Vagina (tissue), 2 donors: ENCODE data around the gene HMX2. TPM values are rescaled to one million over a fixed set of nuclear protein-coding genes. Genes with fewer than 3 reads are reported as not detected.

ENCODE experiments used
- DNase-seq, 2 donors: peaks; one replicate each; pipeline ENCODE4 v3.0.0-alpha.2; 2017; ENCODE audit errors: extremely low spot score in 2 of 2
- H3K27ac ChIP-seq: fragments of 200-600 bp; sonication (generic); one replicate; pipeline ENCODE4 v1.5.1; 2019
- H3K27me3 ChIP-seq: fragments of 200-600 bp; sonication (generic); one replicate; pipeline ENCODE4 v1.5.1; 2019
- H3K36me3 ChIP-seq, 2 donors: fragments of 200-600 bp; sonication (generic); one replicate each; pipeline ENCODE4 v1.5.1; 2017 to 2019
- H3K4me1 ChIP-seq: fragments of 200-600 bp; sonication (generic); one replicate; pipeline ENCODE4 v1.5.1; 2019
- H3K4me3 ChIP-seq, 2 donors: fragments of 200-600 bp; sonication (generic); 1 replicate in 1 of 2; 2 replicates in 1 of 2; pipeline ENCODE4 v1.5.1; 2016 to 2019
- H3K9me3 ChIP-seq: fragments of 200-600 bp; sonication (generic); one replicate; pipeline ENCODE4 v1.5.1; 2019
- POLR2A ChIP-seq, 2 donors: fragments of 450-650 bp; IDR thresholded peaks; one replicate each; pipeline ENCODE4 v1.6.1; 2017; ENCODE audit warnings: antibody characterized with exemption in 2 of 2, mild to moderate bottlenecking in 2 of 2, moderate library complexity in 2 of 2
- POLR2AphosphoS5 ChIP-seq, 2 donors: sonication (generic); formaldehyde crosslinking; IDR thresholded peaks; one replicate each; pipeline ENCODE4 v1.9.0; 2017; ENCODE audit warnings: antibody characterized with exemption in 2 of 2, mild to moderate bottlenecking in 2 of 2, low read depth in 1 of 2; ENCODE audit not compliant: insufficient read depth in 1 of 2
- intact Hi-C: fragments of 100-400 bp; cut with DNase I; formaldehyde crosslinking; loops from one replicate; pipeline ENCODE4 v1.15.1; 2023
- total RNA-seq: library from RNA; depleted of rRNA; stranded (reverse); fragments of >200 nt; gene quantifications from one replicate; pipeline ENCODE4 v1.2.3, GENCODE V29; 2016
- TF ChIP-seq, protein P1 (sequence below), 3 experiments: fragments of 450-650 bp in 2 of 3; fragments of 200-600 bp in 1 of 3; sonication (generic) in 1 of 3; IDR thresholded peaks; one replicate each; pipeline ENCODE4 v1.5.1; 2017 to 2019; ENCODE audit warnings: antibody characterized with exemption in 3 of 3, mild to moderate bottlenecking in 2 of 3, moderate library complexity in 2 of 3

The HMX2 gene
- total RNA-seq, 1 donor from 2014 or later = not detected

DNA sequence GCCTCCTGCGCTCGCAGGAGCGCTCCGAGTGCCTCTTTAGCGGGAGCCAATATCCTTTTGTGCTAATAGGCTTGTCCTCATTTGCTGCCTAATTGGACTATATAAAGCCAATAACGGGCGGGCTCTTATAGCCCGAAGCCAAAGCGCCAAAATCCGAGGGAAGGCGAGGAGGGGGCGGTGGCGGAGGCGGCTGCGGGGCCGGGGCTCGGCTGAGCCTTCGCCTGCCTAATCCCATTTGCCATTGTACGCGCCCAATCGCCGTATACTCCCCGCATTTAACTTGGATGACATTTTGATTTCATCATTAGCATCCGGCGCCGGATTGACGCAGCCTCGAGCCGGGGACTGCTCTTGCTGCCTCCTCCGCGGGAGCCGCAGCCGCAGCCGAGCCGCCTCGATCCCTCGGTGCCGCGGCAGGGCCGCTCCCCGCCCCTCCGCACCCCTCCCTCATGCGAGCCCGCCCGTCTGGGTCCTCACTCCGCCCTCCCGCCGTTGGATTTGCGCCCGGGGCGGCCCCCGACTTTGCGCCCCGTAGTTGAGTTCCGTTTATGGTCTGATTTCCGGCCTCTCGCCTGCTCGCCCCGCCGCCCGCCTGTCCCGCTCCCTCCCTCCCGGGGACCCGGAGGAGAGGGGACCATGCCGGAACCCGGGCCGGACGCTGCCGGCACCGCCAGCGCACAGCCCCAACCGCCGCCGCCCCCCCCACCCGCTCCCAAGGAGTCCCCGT lies 12.4 kb upstream of the HMX2 start, which contains the start of gene HMX3:
Gene HMX3, plus strand, starts transcription at position 556 of the 727 bp plus-strand sequence. Its CDS starts 81 bp downstream, at position 637.
- intact Hi-C loops = no loop called here
- Histone ChIP-seq H3K27me3 (peaks cover 36% of the 10 kb centered on the region), H3K4me1 (peaks cover 54% of the 10 kb centered on the region), H3K9me3 (no peaks in the 10 kb centered on the region), H3K36me3 (no peaks in the 10 kb centered on the region), H3K4me3 (peak within 1 kb of the TSS; percentile 31 to 42), H3K27ac (no peak within 1 kb of the TSS)
- no peak for DNase-seq
- TF ChIP-seq POLR2AphosphoS5 (IDR thresholded peaks at IDR 0.05; ENCODE audit: insufficient read depth in 1 of 2, low read depth in 1 of 2) (no peak), POLR2A (IDR thresholded peaks at IDR 0.05) (no peak)
- TF ChIP-seq, protein P1, sequence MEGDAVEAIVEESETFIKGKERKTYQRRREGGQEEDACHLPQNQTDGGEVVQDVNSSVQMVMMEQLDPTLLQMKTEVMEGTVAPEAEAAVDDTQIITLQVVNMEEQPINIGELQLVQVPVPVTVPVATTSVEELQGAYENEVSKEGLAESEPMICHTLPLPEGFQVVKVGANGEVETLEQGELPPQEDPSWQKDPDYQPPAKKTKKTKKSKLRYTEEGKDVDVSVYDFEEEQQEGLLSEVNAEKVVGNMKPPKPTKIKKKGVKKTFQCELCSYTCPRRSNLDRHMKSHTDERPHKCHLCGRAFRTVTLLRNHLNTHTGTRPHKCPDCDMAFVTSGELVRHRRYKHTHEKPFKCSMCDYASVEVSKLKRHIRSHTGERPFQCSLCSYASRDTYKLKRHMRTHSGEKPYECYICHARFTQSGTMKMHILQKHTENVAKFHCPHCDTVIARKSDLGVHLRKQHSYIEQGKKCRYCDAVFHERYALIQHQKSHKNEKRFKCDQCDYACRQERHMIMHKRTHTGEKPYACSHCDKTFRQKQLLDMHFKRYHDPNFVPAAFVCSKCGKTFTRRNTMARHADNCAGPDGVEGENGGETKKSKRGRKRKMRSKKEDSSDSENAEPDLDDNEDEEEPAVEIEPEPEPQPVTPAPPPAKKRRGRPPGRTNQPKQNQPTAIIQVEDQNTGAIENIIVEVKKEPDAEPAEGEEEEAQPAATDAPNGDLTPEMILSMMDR (IDR thresholded peaks at IDR 0.05) = no peak

DNA sequence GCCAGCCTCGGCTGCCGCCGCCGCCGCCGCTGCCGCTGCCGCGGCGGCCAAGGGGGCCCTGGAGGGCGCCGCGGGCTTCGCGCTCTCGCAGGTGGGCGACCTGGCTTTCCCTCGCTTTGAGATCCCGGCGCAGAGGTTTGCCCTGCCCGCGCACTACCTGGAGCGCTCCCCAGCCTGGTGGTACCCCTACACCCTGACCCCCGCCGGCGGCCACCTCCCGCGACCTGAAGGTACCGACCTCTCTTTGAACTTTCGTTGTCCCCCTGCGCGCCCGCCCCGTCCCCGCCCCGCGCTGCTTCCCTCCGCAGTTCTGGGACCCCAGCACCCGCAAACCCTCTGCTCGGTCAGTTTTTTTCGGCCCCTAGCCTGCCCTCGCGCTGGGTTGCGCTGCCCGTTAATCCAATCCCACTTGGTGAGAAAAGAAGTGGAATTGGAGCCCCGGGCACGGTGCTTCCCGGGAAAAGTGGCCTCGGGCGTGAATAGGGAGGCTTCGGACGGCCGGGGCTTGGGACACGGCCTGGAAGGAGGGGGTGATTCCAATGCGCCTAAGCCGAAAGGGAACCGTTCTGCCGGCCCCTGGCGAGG lies 11.6 kb upstream of the HMX2 start:
- peaks cover 54% of the 10 kb centered on the region for H3K4me1 ChIP-seq
- intact Hi-C loops = no loop called here
- no peak overlapping the region for H3K27ac ChIP-seq
- no peaks in the 10 kb centered on the region for H3K9me3 ChIP-seq
- H3K36me3 ChIP-seq = no peaks in the 10 kb centered on the region
- TF ChIP-seq, protein P1 (IDR thresholded peaks at IDR 0.05) = no peak
- TF ChIP-seq POLR2AphosphoS5 (IDR thresholded peaks at IDR 0.05; ENCODE audit: insufficient read depth in 1 of 2, low read depth in 1 of 2) (no peak), POLR2A (IDR thresholded peaks at IDR 0.05) (no peak)
- H3K4me3 ChIP-seq = peak overlapping the region; percentile 31 to 42
- H3K27me3 ChIP-seq = peaks cover 36% of the 10 kb centered on the region
- no peak for DNase-seq

DNA sequence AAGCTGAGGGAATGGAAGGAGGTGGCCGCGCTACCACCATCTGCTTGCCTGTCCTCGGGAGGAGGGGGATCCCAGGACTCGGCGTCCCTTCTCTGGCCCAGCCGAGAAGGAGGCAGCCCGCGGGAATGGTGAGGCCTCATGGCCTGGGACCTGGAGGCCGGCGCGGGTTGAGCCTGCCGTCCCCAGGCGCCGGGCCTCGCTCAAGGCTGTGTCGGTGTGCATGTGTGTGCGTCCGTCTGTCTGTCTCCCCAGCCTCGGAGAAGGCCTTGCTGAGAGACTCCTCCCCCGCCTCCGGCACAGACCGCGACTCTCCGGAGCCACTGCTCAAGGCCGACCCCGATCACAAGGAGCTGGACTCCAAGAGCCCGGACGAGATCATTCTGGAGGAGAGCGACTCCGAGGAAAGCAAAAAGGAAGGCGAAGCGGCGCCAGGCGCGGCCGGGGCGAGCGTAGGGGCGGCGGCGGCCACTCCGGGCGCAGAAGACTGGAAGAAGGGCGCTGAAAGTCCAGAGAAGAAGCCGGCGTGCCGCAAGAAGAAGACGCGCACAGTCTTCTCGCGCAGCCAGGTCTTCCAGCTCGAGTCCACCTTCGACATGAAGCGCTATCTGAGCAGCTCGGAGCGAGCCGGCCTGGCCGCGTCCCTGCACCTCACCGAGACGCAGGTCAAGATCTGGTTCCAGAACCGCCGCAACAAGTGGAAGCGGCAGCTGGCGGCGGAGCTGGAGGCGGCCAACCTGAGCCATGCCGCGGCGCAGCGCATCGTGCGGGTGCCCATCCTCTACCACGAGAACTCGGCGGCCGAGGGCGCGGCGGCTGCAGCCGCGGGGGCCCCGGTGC lies 10.9 kb upstream of the HMX2 start:
- Histone ChIP-seq H3K4me3 (peak overlapping the region; percentile 11 to 42), H3K4me1 (peaks cover 54% of the 10 kb centered on the region), H3K27me3 (peaks cover 36% of the 10 kb centered on the region), H3K36me3 (no peaks in the 10 kb centered on the region), H3K27ac (no peak overlapping the region), H3K9me3 (no peaks in the 10 kb centered on the region)
- TF ChIP-seq POLR2AphosphoS5 (IDR thresholded peaks at IDR 0.05; ENCODE audit: insufficient read depth in 1 of 2, low read depth in 1 of 2) (no peak), POLR2A (IDR thresholded peaks at IDR 0.05) (no peak)
- TF ChIP-seq, protein P1 (IDR thresholded peaks at IDR 0.05) = no peak
- intact Hi-C loops = no loop called here
- no peak for DNase-seq

DNA sequence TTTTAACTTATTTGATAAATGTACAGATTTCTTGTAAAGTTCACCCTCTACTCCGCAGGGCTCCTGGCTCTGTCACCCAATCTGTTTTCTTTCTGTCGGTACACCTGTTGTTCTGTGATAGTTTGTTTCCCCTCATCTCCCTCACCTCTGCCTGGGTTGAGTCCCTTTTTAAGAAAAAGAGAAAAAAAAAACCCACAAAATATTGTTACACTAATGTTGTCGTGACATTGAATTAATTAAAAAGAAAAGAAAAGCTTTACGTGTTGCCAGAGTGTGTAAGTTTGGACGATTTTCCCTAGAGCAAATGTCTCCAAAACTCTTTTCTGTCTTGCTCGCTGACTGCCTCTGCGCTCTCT lies 8.8 kb upstream of the HMX2 start:
- H3K4me3 ChIP-seq = no peak overlapping the region
- intact Hi-C loops = no loop called here

More for the DNA sequence above, 8.8 kb upstream of the HMX2 start:
- TF ChIP-seq, protein P1 (IDR thresholded peaks at IDR 0.05) = no peak
- no peak for TF ChIP-seq POLR2AphosphoS5 (IDR thresholded peaks at IDR 0.05; ENCODE audit: insufficient read depth in 1 of 2, low read depth in 1 of 2)
- TF ChIP-seq POLR2A (IDR thresholded peaks at IDR 0.05) = no peak
- H3K27me3 ChIP-seq = peaks cover 48% of the 10 kb centered on the region
- no peak overlapping the region for H3K27ac ChIP-seq
- no peaks in the 10 kb centered on the region for H3K36me3 ChIP-seq
- H3K9me3 ChIP-seq = no peaks in the 10 kb centered on the region
- no peak for DNase-seq
- H3K4me1 ChIP-seq = peaks cover 37% of the 10 kb centered on the region
